SK-N-SH (cell line): Measurements from ENCODE around the gene COL9A3. TPM values are rescaled to one million over a fixed set of nuclear protein-coding genes. Genes with fewer than 3 reads are reported as not detected.

Source experiments
- CTCF ChIA-PET: fragments of 300-600, 350-600 bp; formaldehyde crosslinking; extraction: SDS; loops from one replicate; lab custom pipeline; 2021; lab: Yijun Ruan, JAX
- POLR2A ChIA-PET: fragments of 350-600 bp; sonication (Branson Sonifier 250); formaldehyde crosslinking; extraction: SDS; loops from one replicate; lab custom pipeline; 2020; ENCODE audit warnings: antibody characterized with exemption, inconsistent platforms; lab: Yijun Ruan, JAX
- DNase-seq: peaks from one replicate; pipeline ENCODE4 v3.0.0; 2012
- H2AFZ ChIP-seq: fragments of 200-600 bp; sonication (generic); 2 replicates; pipeline ENCODE4 v1.8.1; 2016; ENCODE audit warnings: antibody characterized with exemption, mild to moderate bottlenecking, low read depth
- H3F3A ChIP-seq: fragments of 200-600 bp; sonication (generic); replicated peaks from 2 replicates; pipeline ENCODE3; 2016; ENCODE audit warnings: antibody characterized with exemption, mild to moderate bottlenecking; ENCODE audit not compliant: insufficient read depth
- H3K27ac ChIP-seq, 2 experiments: fragments of 200-500 bp in 1 of 2; fragments of 200-600 bp in 1 of 2; sonication (Bioruptor generic) in 1 of 2; sonication (generic), shearing (Covaris generic) in 1 of 2; 2 replicates each; pipeline versions ENCODE4 v1.5.1 to v1.6.1; 2014 to 2016; ENCODE audit warnings: low read depth in 2 of 2, inconsistent platforms in 1 of 2, low read length in 1 of 2, mild to moderate bottlenecking in 1 of 2, mixed read lengths in 1 of 2
- H3K27me3 ChIP-seq: fragments of 200-600 bp; sonication (generic), shearing (Covaris generic); 2 replicates; pipeline ENCODE4 v1.6.1; 2016; ENCODE audit warnings: mixed run types; ENCODE audit not compliant: insufficient read depth
- H3K36me3 ChIP-seq, 2 experiments: fragments of 200-500 bp in 1 of 2; fragments of 200-600 bp in 1 of 2; sonication (Bioruptor generic) in 1 of 2; sonication (generic) in 1 of 2; replicated peaks in 1 of 2; 2 replicates each; pipeline versions ENCODE3 to v1.5.1; 2014 to 2016; ENCODE audit warnings: low read length in 1 of 2, mild to moderate bottlenecking in 1 of 2; ENCODE audit not compliant: insufficient read depth in 2 of 2, control insufficient read depth in 1 of 2
- H3K4me1 ChIP-seq, 2 experiments: fragments of 200-500 bp in 1 of 2; fragments of 200-600 bp in 1 of 2; sonication (Bioruptor generic) in 1 of 2; sonication (generic), shearing (Covaris generic) in 1 of 2; 2 replicates each; pipeline versions ENCODE4 v1.5.1 to v1.6.1; 2014 to 2016; ENCODE audit warnings: low read depth in 1 of 2, low read length in 1 of 2, mixed run types in 1 of 2; ENCODE audit not compliant: insufficient read depth in 2 of 2, control insufficient read depth in 1 of 2
- H3K4me2 ChIP-seq: fragments of 200-600 bp; sonication (generic), shearing (Covaris generic); 2 replicates; pipeline ENCODE4 v1.6.1; 2017; ENCODE audit warnings: mixed run types
- H3K4me3 ChIP-seq, 2 experiments: fragments of 200-500 bp in 1 of 2; fragments of 200-600 bp in 1 of 2; sonication (Bioruptor generic) in 1 of 2; sonication (generic), shearing (Covaris generic) in 1 of 2; 2 replicates each; pipeline versions ENCODE4 v1.5.1 to v1.8.1; 2014 to 2016; ENCODE audit warnings: low read depth in 2 of 2, inconsistent platforms in 1 of 2, low read length in 1 of 2, mild to moderate bottlenecking in 1 of 2, mixed read lengths in 1 of 2, moderate library complexity in 1 of 2
- H3K79me2 ChIP-seq: fragments of 200-600 bp; sonication (generic); 2 replicates; pipeline ENCODE4 v1.8.1; 2017; ENCODE audit warnings: mild to moderate bottlenecking; ENCODE audit not compliant: insufficient read depth
- H3K9ac ChIP-seq: fragments of 200-600 bp; sonication (generic); 2 replicates; pipeline ENCODE4 v1.6.1; 2017; ENCODE audit warnings: mixed run types
- H3K9me2 ChIP-seq: fragments of 200-600 bp; sonication (generic); 2 replicates; pipeline ENCODE4 v1.6.1; 2017; ENCODE audit warnings: mixed run types
- H3K9me3 ChIP-seq: fragments of 200-600 bp; sonication (generic); 2 replicates; pipeline ENCODE4 v1.6.1; 2017; ENCODE audit warnings: mixed run types, mild to moderate bottlenecking, moderate library complexity
- H4K20me1 ChIP-seq: fragments of 200-600 bp; sonication (generic); 2 replicates; pipeline ENCODE4 v1.6.1; 2017; ENCODE audit warnings: mild to moderate bottlenecking, mixed run types; ENCODE audit not compliant: insufficient read depth
- CHD2 ChIP-seq: fragments of 150-350 bp; IDR thresholded peaks from 2 replicates; pipeline ENCODE4 v1.6.1; 2018; ENCODE audit warnings: low read length; ENCODE audit not compliant: partially characterized antibody
- ELF1 ChIP-seq: IDR thresholded peaks from 2 replicates; pipeline ENCODE4 v1.4.0; 2012
- EP300 ChIP-seq, 2 experiments: IDR thresholded peaks; 2 replicates each; pipeline versions ENCODE4 v1.4.0 to v1.6.1; 2012; ENCODE audit warnings: borderline replicate concordance in 1 of 2, low read depth in 1 of 2, low read length in 1 of 2
- EZH2phosphoT487 ChIP-seq: fragments of 200-600 bp; sonication (generic); IDR thresholded peaks from 2 replicates; pipeline ENCODE4 v1.6.1; 2017; ENCODE audit warnings: low read depth, mixed run types, mild to moderate bottlenecking, antibody characterized with exemption, moderate library complexity, borderline replicate concordance
- GABPA ChIP-seq: IDR thresholded peaks from 2 replicates; pipeline ENCODE4 v1.4.0; 2012; ENCODE audit warnings: low read depth, mild to moderate bottlenecking
- JUND ChIP-seq: IDR thresholded peaks from 2 replicates; pipeline ENCODE4 v1.4.0; 2012
- NFIC ChIP-seq: IDR thresholded peaks from 2 replicates; pipeline ENCODE4 v1.4.0; 2012; ENCODE audit warnings: borderline replicate concordance
- NRF1 ChIP-seq: IDR thresholded peaks from 2 replicates; pipeline ENCODE4 v1.6.1; 2012; ENCODE audit warnings: low read depth, mild to moderate bottlenecking, low read length
- RCOR1 ChIP-seq: fragments of 150-350 bp; IDR thresholded peaks from 2 replicates; pipeline ENCODE4 v1.6.1; 2017; ENCODE audit warnings: antibody characterized with exemption, low read length
- RXRA ChIP-seq: IDR thresholded peaks from 2 replicates; pipeline ENCODE4 v1.4.0; 2012; ENCODE audit warnings: low read depth, mild to moderate bottlenecking, borderline replicate concordance
- TAF1 ChIP-seq: IDR thresholded peaks from 2 replicates; pipeline ENCODE4 v1.6.1; 2012; ENCODE audit warnings: low read depth, mild to moderate bottlenecking, low read length, moderate library complexity, borderline replicate concordance
- TEAD4 ChIP-seq: IDR thresholded peaks from 2 replicates; pipeline ENCODE4 v1.4.0; 2012; ENCODE audit warnings: mild to moderate bottlenecking, borderline replicate concordance; ENCODE audit not compliant: insufficient read depth
- WGBS: methylation state at CpG from one replicate; pipeline ENCODE4 v1.1.6; 2017; ENCODE audit warnings: low lambda C conversion rate; 5-methylcytosine and 5-hydroxymethylcytosine counted together
- polyA plus RNA-seq, 3 experiments: library from polyadenylated mRNA; depleted of rRNA; stranded (reverse); fragments of >200 nt; gene quantifications; 2 replicates each; pipeline ENCODE4 v1.2.3, GENCODE V29; 2012
- TF ChIP-seq, protein P1 (sequence below): IDR thresholded peaks from 2 replicates; pipeline ENCODE4 v1.4.0; 2012; ENCODE audit warnings: low read depth
- TF ChIP-seq, protein P2 (sequence below): fragments of 150-350 bp; IDR thresholded peaks from 2 replicates; pipeline ENCODE4 v1.6.1; 2016; ENCODE audit warnings: mild to moderate bottlenecking, low read depth, low read length
- TF ChIP-seq, protein P3 (sequence below): IDR thresholded peaks from 2 replicates; pipeline ENCODE4; 2012
- TF ChIP-seq, protein P4 (sequence below): fragments of 150-350 bp; IDR thresholded peaks from 2 replicates; pipeline ENCODE4 v1.6.1; 2017; ENCODE audit warnings: antibody characterized with exemption, low read length, low read depth, borderline replicate concordance

Gene COL9A3
- polyA plus RNA-seq, 1 of the 3 experiments (the other 2 are of a cell fraction), result 2.5 TPM

DNA sequence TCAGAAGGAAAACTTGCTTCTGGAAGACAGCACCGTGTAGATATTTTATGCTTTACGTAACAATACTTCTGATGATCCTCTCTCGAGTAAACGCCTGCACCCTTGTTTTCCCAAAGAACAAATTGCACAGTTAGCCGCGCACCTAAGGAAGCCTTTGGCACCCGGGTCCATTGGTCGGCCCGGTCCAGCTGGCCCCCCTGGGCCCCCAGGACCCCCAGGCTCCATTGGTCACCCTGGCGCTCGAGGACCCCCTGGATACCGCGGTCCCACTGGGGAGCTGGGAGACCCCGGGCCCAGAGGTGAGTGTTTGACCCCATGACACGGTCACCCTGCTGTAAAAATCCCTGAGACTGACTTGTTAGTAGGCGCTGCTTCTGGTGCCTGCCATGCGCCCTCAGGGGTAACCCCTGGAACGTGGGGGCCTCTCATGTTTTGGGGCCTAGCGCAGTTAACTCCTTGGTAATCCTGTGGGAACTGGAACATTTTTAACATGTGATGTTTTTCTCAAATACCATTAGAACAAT is 20.2 kb downstream of the COL9A3 start:
- Histone ChIP-seq H3K27ac (no peak overlapping the region), H3K9me3 (no peaks in the 10 kb centered on the region), H3K4me3 (no peak overlapping the region), H3K4me2 (no peak overlapping the region), H2AFZ (no peak overlapping the region), H3K9ac (no peak overlapping the region), H3F3A (no peaks in the 10 kb centered on the region), H3K9me2 (no peaks in the 10 kb centered on the region), H3K79me2 (no peaks in the 10 kb centered on the region), H3K4me1 (peaks cover 0 to 20% of the 10 kb centered on the region in 2 experiments; a peak in 1 of 4 replicates), H3K36me3 (peaks cover 2 to 4% of the 10 kb centered on the region in 2 experiments), H4K20me1 (no peaks in the 10 kb centered on the region), H3K27me3 (no peaks in the 10 kb centered on the region)
- POLR2A ChIA-PET, result no interaction called here
- no peak for DNase-seq
- CTCF ChIA-PET, result interaction anchor here (0.9 to 3.1 kb wide), 3 partner anchors 10 to 39 kb away, joined by 3 to 10 read pairs (median 3); no protein-coding TSS in a partner anchor
- 89% methylated on average over 16 of the region's 19 CpGs for WGBS
- no peak for TF ChIP-seq EZH2phosphoT487
- TF ChIP-seq, protein P1, sequence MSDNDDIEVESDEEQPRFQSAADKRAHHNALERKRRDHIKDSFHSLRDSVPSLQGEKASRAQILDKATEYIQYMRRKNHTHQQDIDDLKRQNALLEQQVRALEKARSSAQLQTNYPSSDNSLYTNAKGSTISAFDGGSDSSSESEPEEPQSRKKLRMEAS, result no peak
- TF ChIP-seq ELF1, result no peak
- no peak for TF ChIP-seq JUND
- no peak for TF ChIP-seq NFIC
- TF ChIP-seq, protein P2, sequence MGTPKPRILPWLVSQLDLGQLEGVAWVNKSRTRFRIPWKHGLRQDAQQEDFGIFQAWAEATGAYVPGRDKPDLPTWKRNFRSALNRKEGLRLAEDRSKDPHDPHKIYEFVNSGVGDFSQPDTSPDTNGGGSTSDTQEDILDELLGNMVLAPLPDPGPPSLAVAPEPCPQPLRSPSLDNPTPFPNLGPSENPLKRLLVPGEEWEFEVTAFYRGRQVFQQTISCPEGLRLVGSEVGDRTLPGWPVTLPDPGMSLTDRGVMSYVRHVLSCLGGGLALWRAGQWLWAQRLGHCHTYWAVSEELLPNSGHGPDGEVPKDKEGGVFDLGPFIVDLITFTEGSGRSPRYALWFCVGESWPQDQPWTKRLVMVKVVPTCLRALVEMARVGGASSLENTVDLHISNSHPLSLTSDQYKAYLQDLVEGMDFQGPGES, result no peak
- TF ChIP-seq TAF1, result no peak
- TF ChIP-seq RCOR1, result no peak
- TF ChIP-seq GABPA, result no peak
- no peak for TF ChIP-seq CHD2
- no peak for TF ChIP-seq RXRA
- TF ChIP-seq, protein P3, sequence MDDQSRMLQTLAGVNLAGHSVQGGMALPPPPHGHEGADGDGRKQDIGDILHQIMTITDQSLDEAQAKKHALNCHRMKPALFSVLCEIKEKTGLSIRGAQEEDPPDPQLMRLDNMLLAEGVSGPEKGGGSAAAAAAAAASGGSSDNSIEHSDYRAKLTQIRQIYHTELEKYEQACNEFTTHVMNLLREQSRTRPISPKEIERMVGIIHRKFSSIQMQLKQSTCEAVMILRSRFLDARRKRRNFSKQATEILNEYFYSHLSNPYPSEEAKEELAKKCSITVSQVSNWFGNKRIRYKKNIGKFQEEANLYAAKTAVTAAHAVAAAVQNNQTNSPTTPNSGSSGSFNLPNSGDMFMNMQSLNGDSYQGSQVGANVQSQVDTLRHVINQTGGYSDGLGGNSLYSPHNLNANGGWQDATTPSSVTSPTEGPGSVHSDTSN, result no peak
- no peak for TF ChIP-seq NRF1
- TF ChIP-seq EP300 (IDR thresholded peaks at IDR 0.05; ENCODE audit: borderline replicate concordance in 1 of 2, low read depth in 1 of 2, low read length in 1 of 2), result no peak
- TF ChIP-seq, protein P4, sequence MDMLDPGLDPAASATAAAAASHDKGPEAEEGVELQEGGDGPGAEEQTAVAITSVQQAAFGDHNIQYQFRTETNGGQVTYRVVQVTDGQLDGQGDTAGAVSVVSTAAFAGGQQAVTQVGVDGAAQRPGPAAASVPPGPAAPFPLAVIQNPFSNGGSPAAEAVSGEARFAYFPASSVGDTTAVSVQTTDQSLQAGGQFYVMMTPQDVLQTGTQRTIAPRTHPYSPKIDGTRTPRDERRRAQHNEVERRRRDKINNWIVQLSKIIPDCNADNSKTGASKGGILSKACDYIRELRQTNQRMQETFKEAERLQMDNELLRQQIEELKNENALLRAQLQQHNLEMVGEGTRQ, result no peak
- TF ChIP-seq TEAD4, result no peak
